GM18499 (cell line): Measurements from ENCODE around the gene TBX1.
"Not testable (repeated sequence)": the region's sequence is repeated elsewhere in the genome, so short reads cannot be mapped to it uniquely, and the experiment has no call there.

ENCODE experiments used
- ATAC-seq: cut with Tn5 transposase; IDR thresholded peaks from one replicate; pipeline ENCODE4 v1.9.1; 2021; ENCODE audit warnings: moderate number of reproducible peaks; ENCODE audit not compliant: insufficient read depth, unreplicated experiment

TBX1 gene

GRCh38 chr22:19763458-19764298 is 3.1 kb downstream of the TBX1 start:
- ATAC-seq, result no peak

GRCh38 chr22:19764299-19764593 is 3.7 kb downstream of the TBX1 start:
- ATAC-seq, result no peak

GRCh38 chr22:19764636-19765476 is 4.3 kb downstream of the TBX1 start:
- ATAC-seq, result no peak

GRCh38 chr22:19765477-19766239 is 5.1 kb downstream of the TBX1 start:
- no peak for ATAC-seq

GRCh38 chr22:19766240-19766510 is 5.6 kb downstream of the TBX1 start:
- no peak for ATAC-seq

- no peak for ATAC-seq
Observed at GRCh38 chr22:19766511-19767426, 6.2 kb downstream of the TBX1 start.

- no peak for ATAC-seq
Observed at GRCh38 chr22:19767427-19768341, 7.1 kb downstream of the TBX1 start.

- no peak for ATAC-seq
Observed at GRCh38 chr22:19769393-19769715, 8.8 kb downstream of the TBX1 start.

GRCh38 chr22:19770349-19771220 is 10.0 kb downstream of the TBX1 start:
- no peak for ATAC-seq

- no peak for ATAC-seq
Observed at GRCh38 chr22:19772422-19772672, 11.8 kb downstream of the TBX1 start.

GRCh38 chr22:19772673-19773469 is 12.3 kb downstream of the TBX1 start:
- peak; percentile 59 for ATAC-seq

- no peak for ATAC-seq
Observed at GRCh38 chr22:19773470-19774040, 13.0 kb downstream of the TBX1 start.

- ATAC-seq, result no peak
Observed at GRCh38 chr22:19774628-19775027, 14.1 kb downstream of the TBX1 start.

GRCh38 chr22:19775496-19776325 is 15.1 kb downstream of the TBX1 start:
- no peak for ATAC-seq

GRCh38 chr22:19776433-19777031 is 16.0 kb downstream of the TBX1 start:
- ATAC-seq, result no peak

GRCh38 chr22:19777192-19777591 is 16.6 kb downstream of the TBX1 start:
- ATAC-seq, result not testable (repeated sequence)
